HL-60 (cell line): ENCODE data around the gene BRICD5.

Experiments used
- DNase-seq, 2 experiments: peaks; one replicate each; pipeline ENCODE4 v3.0.0-alpha.2; 2010 to 2020; ENCODE audit warnings: low read depth in 1 of 2, low spot score in 1 of 2
- H3K27ac ChIP-seq: fragments of 250-450 bp; sonication (Bioruptor Pico); replicated peaks from 2 replicates; pipeline ENCODE4 v1.5.1; 2020; ENCODE audit warnings: mild to moderate bottlenecking, moderate library complexity
- H3K27me3 ChIP-seq: fragments of 250-450 bp; sonication (Bioruptor Pico); 2 replicates; pipeline ENCODE4 v1.5.1; 2021; ENCODE audit warnings: mild to moderate bottlenecking, moderate library complexity; ENCODE audit not compliant: insufficient read depth, poor library complexity, severe bottlenecking
- H3K4me3 ChIP-seq: replicated peaks from 2 replicates; pipeline ENCODE4 v1.5.1; 2011; ENCODE audit warnings: mild to moderate bottlenecking, control low read depth, low read length; ENCODE audit not compliant: insufficient read depth
- GABPA ChIP-seq: IDR thresholded peaks from 2 replicates; pipeline ENCODE4 v1.6.1; 2012; ENCODE audit warnings: low read depth
- POLR2AphosphoS5 ChIP-seq: IDR thresholded peaks from 2 replicates; pipeline ENCODE4 v1.6.1; 2012; ENCODE audit warnings: low read depth
- SPI1 ChIP-seq: IDR thresholded peaks from 2 replicates; pipeline ENCODE4 v1.6.1; 2012; ENCODE audit warnings: low read depth, mild to moderate bottlenecking, borderline replicate concordance
- TF ChIP-seq, protein P1 (sequence below): IDR thresholded peaks from one replicate; pipeline ENCODE4 v1.5.1; 2011; ENCODE audit warnings: low read length, control low read depth, inconsistent platforms; ENCODE audit not compliant: insufficient read depth
- TF ChIP-seq, protein P2 (sequence below): IDR thresholded peaks from 2 replicates; pipeline ENCODE4 v1.6.1; 2012; ENCODE audit warnings: low read depth; ENCODE audit not compliant: insufficient replicate concordance

BRICD5 gene

DNA sequence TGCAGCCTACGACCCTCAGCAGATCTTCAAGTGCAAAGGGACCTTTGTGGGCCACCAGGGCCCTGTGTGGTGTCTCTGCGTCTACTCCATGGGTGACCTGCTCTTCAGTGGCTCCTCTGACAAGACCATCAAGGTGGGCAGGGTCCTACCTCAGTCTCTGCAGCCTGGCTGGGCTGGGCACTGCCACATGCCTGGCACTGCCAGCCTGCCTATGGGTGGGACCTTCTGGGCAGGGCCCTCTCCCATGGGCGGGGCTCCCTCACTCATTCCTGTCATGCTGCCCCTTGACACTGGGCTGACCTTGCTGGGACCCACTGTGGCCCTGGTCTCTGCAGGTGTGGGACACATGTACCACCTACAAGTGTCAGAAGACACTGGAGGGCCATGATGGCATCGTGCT lies 36.7 kb downstream of the BRICD5 start:
- H3K27ac ChIP-seq: no peak overlapping the region

DNA sequence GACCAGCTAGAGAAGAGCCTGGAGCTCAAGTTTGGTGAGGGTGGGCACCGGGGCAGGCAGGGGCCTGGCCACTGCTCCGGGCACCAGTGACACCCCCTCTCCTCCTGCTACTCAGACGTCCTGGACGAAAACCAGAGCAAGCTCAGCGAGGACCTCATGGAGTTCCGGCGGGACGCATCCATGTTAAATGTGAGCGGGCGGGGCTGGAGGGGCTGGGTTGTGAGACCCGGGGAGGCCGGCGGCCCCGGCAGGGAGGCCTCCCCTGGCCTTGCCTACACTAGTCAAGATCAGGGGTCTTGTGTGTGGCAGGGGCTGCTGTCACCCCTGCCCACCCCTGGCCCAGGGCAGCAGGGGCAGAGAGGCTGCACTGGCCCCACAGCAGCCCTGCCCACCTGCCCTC lies 37.3 kb downstream of the BRICD5 start:
- TF ChIP-seq GABPA (no peak), POLR2AphosphoS5 (no peak), SPI1 (no peak)
- TF ChIP-seq, protein P1, sequence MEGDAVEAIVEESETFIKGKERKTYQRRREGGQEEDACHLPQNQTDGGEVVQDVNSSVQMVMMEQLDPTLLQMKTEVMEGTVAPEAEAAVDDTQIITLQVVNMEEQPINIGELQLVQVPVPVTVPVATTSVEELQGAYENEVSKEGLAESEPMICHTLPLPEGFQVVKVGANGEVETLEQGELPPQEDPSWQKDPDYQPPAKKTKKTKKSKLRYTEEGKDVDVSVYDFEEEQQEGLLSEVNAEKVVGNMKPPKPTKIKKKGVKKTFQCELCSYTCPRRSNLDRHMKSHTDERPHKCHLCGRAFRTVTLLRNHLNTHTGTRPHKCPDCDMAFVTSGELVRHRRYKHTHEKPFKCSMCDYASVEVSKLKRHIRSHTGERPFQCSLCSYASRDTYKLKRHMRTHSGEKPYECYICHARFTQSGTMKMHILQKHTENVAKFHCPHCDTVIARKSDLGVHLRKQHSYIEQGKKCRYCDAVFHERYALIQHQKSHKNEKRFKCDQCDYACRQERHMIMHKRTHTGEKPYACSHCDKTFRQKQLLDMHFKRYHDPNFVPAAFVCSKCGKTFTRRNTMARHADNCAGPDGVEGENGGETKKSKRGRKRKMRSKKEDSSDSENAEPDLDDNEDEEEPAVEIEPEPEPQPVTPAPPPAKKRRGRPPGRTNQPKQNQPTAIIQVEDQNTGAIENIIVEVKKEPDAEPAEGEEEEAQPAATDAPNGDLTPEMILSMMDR: no peak
- TF ChIP-seq, protein P2, sequence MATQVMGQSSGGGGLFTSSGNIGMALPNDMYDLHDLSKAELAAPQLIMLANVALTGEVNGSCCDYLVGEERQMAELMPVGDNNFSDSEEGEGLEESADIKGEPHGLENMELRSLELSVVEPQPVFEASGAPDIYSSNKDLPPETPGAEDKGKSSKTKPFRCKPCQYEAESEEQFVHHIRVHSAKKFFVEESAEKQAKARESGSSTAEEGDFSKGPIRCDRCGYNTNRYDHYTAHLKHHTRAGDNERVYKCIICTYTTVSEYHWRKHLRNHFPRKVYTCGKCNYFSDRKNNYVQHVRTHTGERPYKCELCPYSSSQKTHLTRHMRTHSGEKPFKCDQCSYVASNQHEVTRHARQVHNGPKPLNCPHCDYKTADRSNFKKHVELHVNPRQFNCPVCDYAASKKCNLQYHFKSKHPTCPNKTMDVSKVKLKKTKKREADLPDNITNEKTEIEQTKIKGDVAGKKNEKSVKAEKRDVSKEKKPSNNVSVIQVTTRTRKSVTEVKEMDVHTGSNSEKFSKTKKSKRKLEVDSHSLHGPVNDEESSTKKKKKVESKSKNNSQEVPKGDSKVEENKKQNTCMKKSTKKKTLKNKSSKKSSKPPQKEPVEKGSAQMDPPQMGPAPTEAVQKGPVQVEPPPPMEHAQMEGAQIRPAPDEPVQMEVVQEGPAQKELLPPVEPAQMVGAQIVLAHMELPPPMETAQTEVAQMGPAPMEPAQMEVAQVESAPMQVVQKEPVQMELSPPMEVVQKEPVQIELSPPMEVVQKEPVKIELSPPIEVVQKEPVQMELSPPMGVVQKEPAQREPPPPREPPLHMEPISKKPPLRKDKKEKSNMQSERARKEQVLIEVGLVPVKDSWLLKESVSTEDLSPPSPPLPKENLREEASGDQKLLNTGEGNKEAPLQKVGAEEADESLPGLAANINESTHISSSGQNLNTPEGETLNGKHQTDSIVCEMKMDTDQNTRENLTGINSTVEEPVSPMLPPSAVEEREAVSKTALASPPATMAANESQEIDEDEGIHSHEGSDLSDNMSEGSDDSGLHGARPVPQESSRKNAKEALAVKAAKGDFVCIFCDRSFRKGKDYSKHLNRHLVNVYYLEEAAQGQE: no peak
- Histone ChIP-seq H3K27me3 (no peaks in the 10 kb centered on the region), H3K27ac (no peak overlapping the region), H3K4me3 (no peak overlapping the region)
- DNase-seq: no peak

More for the DNA sequence above, 36.7 kb downstream of the BRICD5 start:
- no peak for DNase-seq
- Histone ChIP-seq H3K4me3 (no peak overlapping the region), H3K27me3 (no peaks in the 10 kb centered on the region)
- TF ChIP-seq, protein P1: no peak
- TF ChIP-seq SPI1 (no peak), GABPA (no peak), POLR2AphosphoS5 (no peak)
- TF ChIP-seq, protein P2: no peak

GRCh38 chr16:2172688-2173335 lies 37.9 kb downstream of the BRICD5 start:
- DNase-seq: no peak
- Histone ChIP-seq H3K4me3 (no peak overlapping the region), H3K27me3 (no peaks in the 10 kb centered on the region), H3K27ac (no peak overlapping the region)
- TF ChIP-seq POLR2AphosphoS5: no peak
- no peak for TF ChIP-seq SPI1
- TF ChIP-seq, protein P2: no peak
- TF ChIP-seq GABPA: no peak
- TF ChIP-seq, protein P1: no peak
